Sigmoid colon (tissue), 7 donors: ENCODE data around the gene POU2F3. TPM values are rescaled to one million over a fixed set of nuclear protein-coding genes. Genes with fewer than 3 reads are reported as not detected.

Source experiments
- DNase-seq: peaks from one replicate; pipeline ENCODE4 v3.0.0-alpha.2; 2019
- H3K27ac ChIP-seq, 4 donors: fragments of 200-600 bp; sonication (generic); one replicate each; pipeline ENCODE4 v1.5.1; 2016 to 2019; ENCODE audit warnings: mild to moderate bottlenecking in 1 of 4
- H3K27me3 ChIP-seq, 3 donors: fragments of 200-600 bp; sonication (generic); one replicate each; pipeline ENCODE4 v1.5.1; 2019; ENCODE audit warnings: mild to moderate bottlenecking in 1 of 3
- H3K36me3 ChIP-seq, 4 donors: fragments of 200-600 bp; sonication (generic); one replicate each; pipeline ENCODE4 v1.5.1; 2016 to 2019
- H3K4me1 ChIP-seq, 4 donors: fragments of 200-600 bp; sonication (generic); one replicate each; pipeline ENCODE4 v1.5.1; 2017 to 2019
- H3K4me3 ChIP-seq, 4 donors: fragments of 200-600 bp; sonication (generic); one replicate each; pipeline ENCODE4 v1.5.1; 2017 to 2019; ENCODE audit warnings: mild to moderate bottlenecking in 2 of 4, moderate library complexity in 1 of 4
- H3K9me3 ChIP-seq, 4 donors: fragments of 200-600 bp in 3 of 4; sonication (generic) in 3 of 4; one replicate each; pipeline versions ENCODE4 v1.5.1 to v1.6.1; 2013 to 2019
- CTCF ChIP-seq, 4 experiments: fragments of 450-650 bp in 3 of 4; fragments of 200-600 bp in 1 of 4; IDR thresholded peaks; one replicate each; pipeline ENCODE4 v1.5.1; 2016 to 2019; ENCODE audit warnings: antibody characterized with exemption in 4 of 4, mild to moderate bottlenecking in 3 of 4, moderate library complexity in 2 of 4
- EP300 ChIP-seq, 4 donors: sonication (generic); formaldehyde crosslinking; IDR thresholded peaks; one replicate each; pipeline ENCODE4 v1.6.1; 2017; ENCODE audit warnings: antibody characterized with exemption in 4 of 4
- POLR2A ChIP-seq, 2 donors: fragments of 450-650 bp; IDR thresholded peaks; one replicate each; pipeline ENCODE4 v1.6.1; 2016; ENCODE audit warnings: antibody characterized with exemption in 2 of 2, mild to moderate bottlenecking in 2 of 2, moderate library complexity in 2 of 2
- POLR2AphosphoS5 ChIP-seq, 4 donors: sonication (generic); formaldehyde crosslinking; IDR thresholded peaks; one replicate each; pipeline ENCODE4 v1.6.1; 2017; ENCODE audit warnings: antibody characterized with exemption in 4 of 4
- WGBS, 2 donors: extraction: QIAGEN DNeasy Blood & Tissue Kit; methylation state at CpG; one replicate each; pipeline ENCODE4 v1.1.7; 2013; 5-methylcytosine and 5-hydroxymethylcytosine counted together
- intact Hi-C: fragments of 100-400 bp; cut with DNase I; formaldehyde crosslinking; loops from one replicate; pipeline ENCODE4 v1.15.1; 2023
- polyA plus RNA-seq, 3 donors: library from polyadenylated mRNA; stranded (reverse); fragments of 200-250 nt; gene quantifications; one replicate each; pipeline ENCODE4 v1.2.3, GENCODE V29; 2013
- total RNA-seq, 4 donors: library from RNA; depleted of rRNA; stranded (reverse); fragments of >200 nt; gene quantifications; one replicate each; pipeline ENCODE4 v1.1.0, GENCODE V29; 2016
- donor health status: healthy with polysubstance abuse.
- donor health status: Bipolar disorder and iron deficiency.
- donor health status: healthy.

The POU2F3 gene
- total and polyA plus RNA-seq, 7 donors = 0.92 to 1.8 (median 1.3) TPM; not detected in 4

GRCh38 chr11:120342226-120342625, 102.3 kb downstream of the POU2F3 start:
- no peaks in the 10 kb centered on the region for H3K27me3 ChIP-seq
- no peaks in the 10 kb centered on the region for H3K9me3 ChIP-seq
- no peak overlapping the region for H3K27ac ChIP-seq
- H3K36me3 ChIP-seq = no peaks in the 10 kb centered on the region
- H3K4me1 ChIP-seq = peaks cover 0 to 93% (median 79%) of the 10 kb centered on the region in 4 donors
- no peak for DNase-seq
- H3K4me3 ChIP-seq = no peak overlapping the region
- TF ChIP-seq POLR2A (IDR thresholded peaks at IDR 0.05) = no peak
- TF ChIP-seq POLR2AphosphoS5 (IDR thresholded peaks at IDR 0.05) = no peak
- TF ChIP-seq EP300 (IDR thresholded peaks at IDR 0.05) = no peak
- TF ChIP-seq CTCF (IDR thresholded peaks at IDR 0.05) = no peak
- WGBS, 2 donors = 76 to 77% methylated on average over 3 of the region's 3 CpGs
- intact Hi-C loops = no loop called here

- H3K27ac ChIP-seq = no peak overlapping the region
- WGBS, 2 donors = 75 to 90% methylated on average over 3 of the region's 3 CpGs
- TF ChIP-seq POLR2A (IDR thresholded peaks at IDR 0.05) (no peak), POLR2AphosphoS5 (IDR thresholded peaks at IDR 0.05) (no peak), CTCF (IDR thresholded peaks at IDR 0.05) (no peak), EP300 (IDR thresholded peaks at IDR 0.05) (no peak)
- no peak overlapping the region for H3K4me3 ChIP-seq
- no peaks in the 10 kb centered on the region for H3K27me3 ChIP-seq
- H3K36me3 ChIP-seq = no peaks in the 10 kb centered on the region
- DNase-seq = no peak
- peaks cover 0 to 96% (median 80%) of the 10 kb centered on the region in 4 donors for H3K4me1 ChIP-seq
- H3K9me3 ChIP-seq = no peaks in the 10 kb centered on the region
- intact Hi-C loops = no loop called here
Measured at GRCh38 chr11:120342678-120343077, 102.7 kb downstream of the POU2F3 start.

DNA sequence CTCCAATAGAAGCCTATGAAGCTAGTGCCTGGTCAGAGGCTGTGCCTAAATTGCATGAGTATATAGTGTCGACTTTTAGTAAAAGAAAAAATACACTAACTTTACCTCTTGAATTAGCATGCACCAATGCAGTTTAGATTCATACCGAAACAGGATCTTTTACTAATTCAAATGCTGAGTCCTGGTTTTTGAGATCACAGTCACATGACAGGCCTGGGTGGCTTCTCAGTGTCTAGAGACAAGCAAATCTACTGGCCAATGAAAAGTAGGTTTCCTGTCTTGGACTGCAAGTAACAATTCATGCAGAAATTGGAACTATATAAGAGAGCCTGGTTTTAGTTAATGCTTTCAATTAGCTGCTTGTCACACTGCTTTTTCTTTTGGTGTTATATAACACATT, 103.5 kb downstream of the POU2F3 start:
- no peak overlapping the region for H3K27ac ChIP-seq
- intact Hi-C loops = no loop called here
- no peak for DNase-seq
- H3K4me3 ChIP-seq = no peak overlapping the region
- H3K4me1 ChIP-seq = peaks cover 0 to 96% (median 80%) of the 10 kb centered on the region in 4 donors
- no peaks in the 10 kb centered on the region for H3K36me3 ChIP-seq
- 77 to 89% methylated on average over 2 of the region's 2 CpGs for WGBS, 2 donors
- H3K9me3 ChIP-seq = no peaks in the 10 kb centered on the region
- no peaks in the 10 kb centered on the region for H3K27me3 ChIP-seq
- TF ChIP-seq POLR2AphosphoS5 (IDR thresholded peaks at IDR 0.05) = no peak
- TF ChIP-seq POLR2A (IDR thresholded peaks at IDR 0.05) = no peak
- no peak for TF ChIP-seq EP300 (IDR thresholded peaks at IDR 0.05)
- no peak for TF ChIP-seq CTCF (IDR thresholded peaks at IDR 0.05)

- H3K27ac ChIP-seq = peak overlapping the region in 1 of 4 donors; percentile 16
- no peak overlapping the region for H3K4me3 ChIP-seq
- intact Hi-C loops = no loop called here
- DNase-seq = no peak
- TF ChIP-seq CTCF (IDR thresholded peaks at IDR 0.05) (no peak), EP300 (IDR thresholded peaks at IDR 0.05) (no peak), POLR2AphosphoS5 (IDR thresholded peaks at IDR 0.05) (no peak), POLR2A (IDR thresholded peaks at IDR 0.05) (no peak)
- H3K36me3 ChIP-seq = no peaks in the 10 kb centered on the region
- no peaks in the 10 kb centered on the region for H3K9me3 ChIP-seq
- 43 to 74% methylated on average over 1 of the region's 1 CpG for WGBS, 2 donors
- no peaks in the 10 kb centered on the region for H3K27me3 ChIP-seq
- H3K4me1 ChIP-seq = peaks cover 0 to 96% (median 82%) of the 10 kb centered on the region in 4 donors
Measured at GRCh38 chr11:120344302-120345004, 104.5 kb downstream of the POU2F3 start.
